ENCODE results near the gene ZNF407. TPM values are rescaled to one million over a fixed set of nuclear protein-coding genes. Genes with fewer than 3 reads are reported as not detected.

ZNF407 gene
- total RNA-seq, 1 experiment from 2014 or later: 7.6 TPM

- no peak for DNase-seq (ENCODE audit: low read depth, low spot score)
- H3K4me3 ChIP-seq (replicated peaks in 1 of 2; ENCODE audit: low read depth in 1 of 2, low read length in 2 of 2): no peak overlapping the region
- CTCF ChIA-PET: interaction anchor here (0.7 kb wide), 1 partner anchor 19 kb away, joined by 4 read pairs; no protein-coding TSS in a partner anchor
- H3K4me1 ChIP-seq (ENCODE audit: control insufficient read depth in 1 of 2, insufficient read depth in 2 of 2, low read length in 2 of 2): no peaks in the 10 kb centered on the region
- no peaks in the 10 kb centered on the region for H3K9me3 ChIP-seq (ENCODE audit: control insufficient read depth in 1 of 2, insufficient read depth in 1 of 2, low read depth in 1 of 2, low read length in 2 of 2)
- no peak overlapping the region for H2AFZ ChIP-seq (ENCODE audit: low read depth, low read length, poor library complexity, severe bottlenecking)
- BruUV-seq (replicated peaks): no TSS peak
- no peak overlapping the region for H3K9ac ChIP-seq (ENCODE audit: low read length)
- RAD21 ChIA-PET (ENCODE audit: low non-redundant PET in 1 of 2, low total read pairs in 2 of 2, uncharacterized antibody in 2 of 2, unreplicated experiment in 2 of 2): no interaction called here
- ATAC-seq: no peak
- POLR2A ChIA-PET: no interaction called here
- no peaks in the 10 kb centered on the region for H4K20me1 ChIP-seq (ENCODE audit: insufficient read depth)
- H3K36me3 ChIP-seq (ENCODE audit: control insufficient read depth in 1 of 2, insufficient read depth in 2 of 2, low read length in 2 of 2): no peaks in the 10 kb centered on the region
- intact Hi-C loops (cut with micrococcal nuclease): no loop called here
- peaks cover 16% of the 10 kb centered on the region for H3K27me3 ChIP-seq (ENCODE audit: insufficient read depth, low read length)
- H3K27ac ChIP-seq (ENCODE audit: low read depth, low read length): no peak overlapping the region
- no peak for TF ChIP-seq EGR1 (IDR thresholded peaks at IDR 0.05; ENCODE audit: low read depth)
- H3K4me2 ChIP-seq (ENCODE audit: low read length): no peak overlapping the region
- no peaks in the 10 kb centered on the region for H3K79me2 ChIP-seq (ENCODE audit: insufficient read depth, low read length)
- no peaks in the 10 kb centered on the region for H3K9me2 ChIP-seq (ENCODE audit: insufficient read depth)
Observed at GRCh38 chr18:74570266-74570665, 27.4 kb upstream of the ZNF407 start.

GRCh38 chr18:74571895-74572680 is 25.6 kb upstream of the ZNF407 start:
- POLR2A ChIA-PET: no interaction called here
- H3K9me3 ChIP-seq (ENCODE audit: control insufficient read depth in 1 of 2, insufficient read depth in 1 of 2, low read depth in 1 of 2, low read length in 2 of 2): no peaks in the 10 kb centered on the region
- peaks cover 24% of the 10 kb centered on the region for H3K27me3 ChIP-seq (ENCODE audit: insufficient read depth, low read length)
- H3K9ac ChIP-seq (ENCODE audit: low read length): no peak overlapping the region
- no peaks in the 10 kb centered on the region for H3K9me2 ChIP-seq (ENCODE audit: insufficient read depth)
- no peak overlapping the region for H3K4me2 ChIP-seq (ENCODE audit: low read length)
- H4K20me1 ChIP-seq (ENCODE audit: insufficient read depth): no peaks in the 10 kb centered on the region
- H3K4me1 ChIP-seq (ENCODE audit: control insufficient read depth in 1 of 2, insufficient read depth in 2 of 2, low read length in 2 of 2): no peaks in the 10 kb centered on the region
- ATAC-seq (no peak), DNase-seq (ENCODE audit: low read depth, low spot score) (no peak)
- H3K4me3 ChIP-seq (replicated peaks in 1 of 2; ENCODE audit: low read depth in 1 of 2, low read length in 2 of 2): no peak overlapping the region
- TF ChIP-seq ELF1 (IDR thresholded peaks at IDR 0.05; ENCODE audit: borderline replicate concordance, low read depth) (no peak), EZH2phosphoT487 (IDR thresholded peaks at IDR 0.05; ENCODE audit: borderline replicate concordance) (no peak), EGR1 (IDR thresholded peaks at IDR 0.05; ENCODE audit: low read depth) (no peak), ATF3 (IDR thresholded peaks at IDR 0.05) (no peak), ZNF274 (IDR thresholded peaks at IDR 0.05; ENCODE audit: low read depth, low read length) (no peak), ZFX (IDR thresholded peaks at IDR 0.05) (no peak), ZBTB33 (IDR thresholded peaks at IDR 0.05; ENCODE audit: extremely low read depth, insufficient replicate concordance, low read length) (no peak), TCF7L2 (IDR thresholded peaks at IDR 0.05; ENCODE audit: borderline replicate concordance, extremely low read depth, insufficient read depth, insufficient read length) (no peak), YY1 (IDR thresholded peaks at IDR 0.05; ENCODE audit: extremely low read depth, insufficient replicate concordance, low read depth, low read length) (no peak), POLR2AphosphoS5 (IDR thresholded peaks at IDR 0.05; ENCODE audit: low read depth, low read length) (no peak), SRF (IDR thresholded peaks at IDR 0.05; ENCODE audit: low read depth) (no peak), CBX3 (IDR thresholded peaks at IDR 0.05; ENCODE audit: low read depth) (no peak)
- no peak overlapping the region for H2AFZ ChIP-seq (ENCODE audit: low read depth, low read length, poor library complexity, severe bottlenecking)
- no peaks in the 10 kb centered on the region for H3K36me3 ChIP-seq (ENCODE audit: control insufficient read depth in 1 of 2, insufficient read depth in 2 of 2, low read length in 2 of 2)
- CTCF ChIA-PET: no interaction called here
- RAD21 ChIA-PET (ENCODE audit: low non-redundant PET in 1 of 2, low total read pairs in 2 of 2, uncharacterized antibody in 2 of 2, unreplicated experiment in 2 of 2): no interaction called here
- no peaks in the 10 kb centered on the region for H3K79me2 ChIP-seq (ENCODE audit: insufficient read depth, low read length)
- no peak overlapping the region for H3K27ac ChIP-seq (ENCODE audit: low read depth, low read length)
- intact Hi-C loops (cut with micrococcal nuclease): no loop called here
- no TSS peak for BruUV-seq (replicated peaks)
